ENCODE measurements around the gene GALNT2. TPM values are rescaled to one million over a fixed set of nuclear protein-coding genes. Genes with fewer than 3 reads are reported as not detected.

Gene GALNT2
- total RNA-seq, 1 experiment from 2014 or later: 152 TPM

DNA sequence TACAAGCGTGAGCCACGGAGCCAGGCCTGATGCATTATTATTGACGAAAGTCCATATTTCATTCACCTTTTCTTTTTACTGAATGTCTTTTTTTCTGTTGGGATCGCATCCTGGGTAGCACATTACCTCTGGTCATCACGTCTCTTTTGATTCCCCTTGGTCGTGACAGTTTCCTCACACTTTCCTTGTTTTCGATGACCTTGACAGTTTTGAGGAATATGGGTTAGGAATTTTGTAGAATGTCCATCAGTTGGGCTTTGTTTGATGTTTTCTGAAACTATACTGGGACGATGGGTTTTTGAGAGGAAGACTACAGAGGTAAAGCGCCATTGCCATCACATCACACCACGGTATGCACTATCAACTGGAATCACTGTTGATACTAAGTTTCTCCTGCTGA lies 26.6 kb upstream of the GALNT2 start:
- ChIA-PET CTCF (no interaction called here), POLR2A (no interaction called here)
- in situ Hi-C loops (cut with HindIII; ENCODE audit: low pct_unique_long_range_greater_than_20kb, low sequenced_read_pairs): no loop called here
- no peaks in the 10 kb centered on the region for H3K36me3 ChIP-seq (ENCODE audit: control insufficient read depth, insufficient read depth, low read length)
- no peak overlapping the region for H3K27ac ChIP-seq (ENCODE audit: low read length)
- no TSS peak for BruUV-seq (replicated peaks)
- no peak for TF ChIP-seq SIN3A (IDR thresholded peaks at IDR 0.05; ENCODE audit: borderline replicate concordance, insufficient read depth, low read depth, low read length)
- TF ChIP-seq, protein P1, sequence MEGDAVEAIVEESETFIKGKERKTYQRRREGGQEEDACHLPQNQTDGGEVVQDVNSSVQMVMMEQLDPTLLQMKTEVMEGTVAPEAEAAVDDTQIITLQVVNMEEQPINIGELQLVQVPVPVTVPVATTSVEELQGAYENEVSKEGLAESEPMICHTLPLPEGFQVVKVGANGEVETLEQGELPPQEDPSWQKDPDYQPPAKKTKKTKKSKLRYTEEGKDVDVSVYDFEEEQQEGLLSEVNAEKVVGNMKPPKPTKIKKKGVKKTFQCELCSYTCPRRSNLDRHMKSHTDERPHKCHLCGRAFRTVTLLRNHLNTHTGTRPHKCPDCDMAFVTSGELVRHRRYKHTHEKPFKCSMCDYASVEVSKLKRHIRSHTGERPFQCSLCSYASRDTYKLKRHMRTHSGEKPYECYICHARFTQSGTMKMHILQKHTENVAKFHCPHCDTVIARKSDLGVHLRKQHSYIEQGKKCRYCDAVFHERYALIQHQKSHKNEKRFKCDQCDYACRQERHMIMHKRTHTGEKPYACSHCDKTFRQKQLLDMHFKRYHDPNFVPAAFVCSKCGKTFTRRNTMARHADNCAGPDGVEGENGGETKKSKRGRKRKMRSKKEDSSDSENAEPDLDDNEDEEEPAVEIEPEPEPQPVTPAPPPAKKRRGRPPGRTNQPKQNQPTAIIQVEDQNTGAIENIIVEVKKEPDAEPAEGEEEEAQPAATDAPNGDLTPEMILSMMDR (IDR thresholded peaks at IDR 0.05): no peak
- no peak for TF ChIP-seq POLR2AphosphoS5 (IDR thresholded peaks at IDR 0.05; ENCODE audit: low read depth, low read length)
- TF ChIP-seq, protein P2, sequence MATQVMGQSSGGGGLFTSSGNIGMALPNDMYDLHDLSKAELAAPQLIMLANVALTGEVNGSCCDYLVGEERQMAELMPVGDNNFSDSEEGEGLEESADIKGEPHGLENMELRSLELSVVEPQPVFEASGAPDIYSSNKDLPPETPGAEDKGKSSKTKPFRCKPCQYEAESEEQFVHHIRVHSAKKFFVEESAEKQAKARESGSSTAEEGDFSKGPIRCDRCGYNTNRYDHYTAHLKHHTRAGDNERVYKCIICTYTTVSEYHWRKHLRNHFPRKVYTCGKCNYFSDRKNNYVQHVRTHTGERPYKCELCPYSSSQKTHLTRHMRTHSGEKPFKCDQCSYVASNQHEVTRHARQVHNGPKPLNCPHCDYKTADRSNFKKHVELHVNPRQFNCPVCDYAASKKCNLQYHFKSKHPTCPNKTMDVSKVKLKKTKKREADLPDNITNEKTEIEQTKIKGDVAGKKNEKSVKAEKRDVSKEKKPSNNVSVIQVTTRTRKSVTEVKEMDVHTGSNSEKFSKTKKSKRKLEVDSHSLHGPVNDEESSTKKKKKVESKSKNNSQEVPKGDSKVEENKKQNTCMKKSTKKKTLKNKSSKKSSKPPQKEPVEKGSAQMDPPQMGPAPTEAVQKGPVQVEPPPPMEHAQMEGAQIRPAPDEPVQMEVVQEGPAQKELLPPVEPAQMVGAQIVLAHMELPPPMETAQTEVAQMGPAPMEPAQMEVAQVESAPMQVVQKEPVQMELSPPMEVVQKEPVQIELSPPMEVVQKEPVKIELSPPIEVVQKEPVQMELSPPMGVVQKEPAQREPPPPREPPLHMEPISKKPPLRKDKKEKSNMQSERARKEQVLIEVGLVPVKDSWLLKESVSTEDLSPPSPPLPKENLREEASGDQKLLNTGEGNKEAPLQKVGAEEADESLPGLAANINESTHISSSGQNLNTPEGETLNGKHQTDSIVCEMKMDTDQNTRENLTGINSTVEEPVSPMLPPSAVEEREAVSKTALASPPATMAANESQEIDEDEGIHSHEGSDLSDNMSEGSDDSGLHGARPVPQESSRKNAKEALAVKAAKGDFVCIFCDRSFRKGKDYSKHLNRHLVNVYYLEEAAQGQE (IDR thresholded peaks at IDR 0.05; ENCODE audit: insufficient read depth in 1 of 2, low read depth in 2 of 2, low read length in 1 of 2): no peak
- TF ChIP-seq TCF7L2 (IDR thresholded peaks at IDR 0.05; ENCODE audit: low read depth, low read length): no peak
- no peak for DNase-seq (ENCODE audit: low read depth, low spot score)
- H3K4me3 ChIP-seq (ENCODE audit: low read depth in 2 of 2, low read length in 2 of 2): no peak overlapping the region
- intact Hi-C loops (cut with micrococcal nuclease; ENCODE audit: unreplicated experiment): no loop called here
- H3K9me3 ChIP-seq (ENCODE audit: control insufficient read depth, insufficient read depth, low read depth, low read length): no peaks in the 10 kb centered on the region
- no peak for ATAC-seq
- H3K4me1 ChIP-seq (ENCODE audit: control insufficient read depth, insufficient read depth, low read length): no peaks in the 10 kb centered on the region
- peaks cover 11% of the 10 kb centered on the region; the same call in 1 of the 2 replicates for H3K27me3 ChIP-seq (ENCODE audit: control insufficient read depth, insufficient read depth, low read length)

DNA sequence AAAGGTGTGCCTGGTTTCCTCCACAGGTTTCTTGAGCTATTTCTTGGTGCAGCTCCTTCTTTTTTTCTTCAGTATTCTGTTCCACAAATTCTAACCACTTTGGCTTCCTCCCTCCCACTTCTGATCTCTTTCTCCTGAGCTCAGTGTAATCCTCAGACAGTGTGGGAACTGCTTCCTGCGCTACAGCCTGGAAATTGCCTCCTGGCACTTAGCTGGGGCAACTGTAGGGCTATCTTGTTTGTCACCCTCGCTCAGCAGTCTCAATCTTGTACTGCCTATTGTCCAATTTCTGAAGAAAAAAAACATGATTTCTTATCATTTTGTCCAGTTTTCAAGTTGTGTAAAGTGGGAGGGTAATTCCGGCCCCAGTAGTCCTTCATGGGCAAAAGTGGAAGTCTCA lies 24.0 kb upstream of the GALNT2 start:
- Histone ChIP-seq H3K4me3 (ENCODE audit: low read depth in 2 of 2, low read length in 2 of 2) (no peak overlapping the region), H3K9me3 (ENCODE audit: control insufficient read depth, insufficient read depth, low read depth, low read length) (no peaks in the 10 kb centered on the region), H3K4me1 (ENCODE audit: control insufficient read depth, insufficient read depth, low read length) (no peaks in the 10 kb centered on the region), H3K27ac (ENCODE audit: low read length) (no peak overlapping the region), H3K36me3 (ENCODE audit: control insufficient read depth, insufficient read depth, low read length) (no peaks in the 10 kb centered on the region), H3K27me3 (ENCODE audit: control insufficient read depth, insufficient read depth, low read length) (peaks cover 11% of the 10 kb centered on the region; the same call in 1 of the 2 replicates)
- BruUV-seq (replicated peaks): no TSS peak
- in situ Hi-C loops (cut with HindIII; ENCODE audit: low pct_unique_long_range_greater_than_20kb, low sequenced_read_pairs) (no loop called here), intact Hi-C loops (cut with micrococcal nuclease; ENCODE audit: unreplicated experiment) (no loop called here)
- ChIA-PET CTCF (interaction anchor here (0.7 kb wide), 1 partner anchor 1691 kb away, joined by 3 read pairs; no protein-coding TSS in a partner anchor), POLR2A (no interaction called here)
- TF ChIP-seq TCF7L2 (IDR thresholded peaks at IDR 0.05; ENCODE audit: low read depth, low read length): no peak
- no peak for TF ChIP-seq SIN3A (IDR thresholded peaks at IDR 0.05; ENCODE audit: borderline replicate concordance, insufficient read depth, low read depth, low read length)
- TF ChIP-seq, protein P1 (IDR thresholded peaks at IDR 0.05): no peak
- TF ChIP-seq, protein P2 (IDR thresholded peaks at IDR 0.05; ENCODE audit: insufficient read depth in 1 of 2, low read depth in 2 of 2, low read length in 1 of 2): no peak
- TF ChIP-seq POLR2AphosphoS5 (IDR thresholded peaks at IDR 0.05; ENCODE audit: low read depth, low read length): no peak
- ATAC-seq (no peak), DNase-seq (ENCODE audit: low read depth, low spot score) (no peak)
